NCI-H146 treated with DMSO at 0.1 percent for 48 hours (cell line): Measurements from ENCODE around the gene MRPL21.

ENCODE experiments used
- DNase-seq: peaks from one replicate; lab custom pipeline; 2025; ENCODE audit not compliant: unreplicated experiment; lab: John Stamatoyannopoulos, UW

MRPL21 gene

GRCh38 chr11:68935066-68935465, 31.4 kb upstream of the MRPL21 start:
- no peak for DNase-seq

- DNase-seq = no peak
Observed at GRCh38 chr11:68934666-68935065, 31.0 kb upstream of the MRPL21 start.

- DNase-seq = no peak
Observed at GRCh38 chr11:68934321-68934645, 30.7 kb upstream of the MRPL21 start.

GRCh38 chr11:68933605-68934320, 30.1 kb upstream of the MRPL21 start:
- DNase-seq = peak; percentile 92

- DNase-seq = no peak
Observed at GRCh38 chr11:68932933-68933577, 29.4 kb upstream of the MRPL21 start.

- no peak for DNase-seq
Observed at GRCh38 chr11:68932358-68932757, 28.7 kb upstream of the MRPL21 start.

- no peak for DNase-seq
Observed at GRCh38 chr11:68931911-68932310, 28.3 kb upstream of the MRPL21 start.

- DNase-seq = no peak
Observed at GRCh38 chr11:68930991-68931855, 27.6 kb upstream of the MRPL21 start.

GRCh38 chr11:68929706-68930570, 26.3 kb upstream of the MRPL21 start:
- no peak for DNase-seq

GRCh38 chr11:68929135-68929534, 25.5 kb upstream of the MRPL21 start:
- DNase-seq = no peak

GRCh38 chr11:68928136-68928880, 24.7 kb upstream of the MRPL21 start:
- no peak for DNase-seq

- DNase-seq = no peak
Observed at GRCh38 chr11:68927280-68928135, 23.9 kb upstream of the MRPL21 start.

- DNase-seq = no peak
Observed at GRCh38 chr11:68925611-68926010, 22.0 kb upstream of the MRPL21 start.

GRCh38 chr11:68924073-68924925, 20.7 kb upstream of the MRPL21 start:
- DNase-seq = no peak

GRCh38 chr11:68923614-68924013, 20.0 kb upstream of the MRPL21 start:
- DNase-seq = no peak

GRCh38 chr11:68916439-68916838, 12.8 kb upstream of the MRPL21 start:
- DNase-seq = no peak

- DNase-seq = no peak
Observed at GRCh38 chr11:68914761-68915160, 11.1 kb upstream of the MRPL21 start.

GRCh38 chr11:68913188-68913587, 9.6 kb upstream of the MRPL21 start:
- DNase-seq = no peak
